GM19043 (cell line): ENCODE data around the gene PYCARD.
"Not testable (repeated sequence)": the region's sequence is repeated elsewhere in the genome, so short reads cannot be mapped to it uniquely, and the experiment has no call there.

Source experiments
- ATAC-seq: cut with Tn5 transposase; IDR thresholded peaks from one replicate; pipeline ENCODE4 v1.9.1; 2021; ENCODE audit warnings: low read depth; ENCODE audit not compliant: unreplicated experiment

PYCARD gene

GRCh38 chr16:31191697-31192428 lies 10.7 kb downstream of the PYCARD start:
- ATAC-seq, result no peak

- ATAC-seq, result no peak
Observed at GRCh38 chr16:31190818-31191444, 11.6 kb downstream of the PYCARD start.

GRCh38 chr16:31190061-31190460 lies 12.5 kb downstream of the PYCARD start:
- ATAC-seq, result no peak

GRCh38 chr16:31189412-31189778 lies 13.2 kb downstream of the PYCARD start:
- no peak for ATAC-seq

GRCh38 chr16:31188450-31189411 lies 13.8 kb downstream of the PYCARD start:
- no peak for ATAC-seq

- no peak for ATAC-seq
Observed at GRCh38 chr16:31187808-31188189, 14.8 kb downstream of the PYCARD start.

GRCh38 chr16:31186930-31187807 lies 15.4 kb downstream of the PYCARD start:
- ATAC-seq, result no peak

- no peak for ATAC-seq
Observed at GRCh38 chr16:31186176-31186575, 16.4 kb downstream of the PYCARD start.

GRCh38 chr16:31185339-31185738 lies 17.2 kb downstream of the PYCARD start:
- no peak for ATAC-seq

GRCh38 chr16:31184888-31185287 lies 17.7 kb downstream of the PYCARD start:
- no peak for ATAC-seq

- ATAC-seq, result no peak
Observed at GRCh38 chr16:31183432-31184428, 18.8 kb downstream of the PYCARD start.

- ATAC-seq, result no peak
Observed at GRCh38 chr16:31182391-31182790, 20.2 kb downstream of the PYCARD start.

- no peak for ATAC-seq
Observed at GRCh38 chr16:31181102-31181830, 21.3 kb downstream of the PYCARD start.

- ATAC-seq, result peak; percentile 46
Observed at GRCh38 chr16:31179747-31180459, 22.7 kb downstream of the PYCARD start, which contains the start of gene FUS. Gene FUS (plus strand): TSS chr16:31180139. CDS start chr16:31180215, 76 bp downstream.

GRCh38 chr16:31179219-31179746 lies 23.3 kb downstream of the PYCARD start:
- ATAC-seq, result peak; percentile 1

- no peak for ATAC-seq
Observed at GRCh38 chr16:31177136-31177535, 25.4 kb downstream of the PYCARD start.

- not testable (repeated sequence) for ATAC-seq
Observed at GRCh38 chr16:31170048-31170447, 32.5 kb downstream of the PYCARD start.
